GM12891 (cell line): ENCODE measurements around the gene IGF1R.

ENCODE experiments used
- PAX5 ChIP-seq: IDR thresholded peaks from 2 replicates; pipeline ENCODE4 v1.6.1; 2011; ENCODE audit warnings: low read length, moderate library complexity, mild to moderate bottlenecking; ENCODE audit not compliant: insufficient read depth, severe bottlenecking
- POLR2A ChIP-seq: IDR thresholded peaks from 2 replicates; pipeline ENCODE4 v1.6.1; 2011; ENCODE audit warnings: low read depth, low read length, control low read depth
- POLR2AphosphoS5 ChIP-seq: IDR thresholded peaks from 2 replicates; pipeline ENCODE4 v1.6.1; 2011; ENCODE audit warnings: low read depth, low read length, control low read depth
- POU2F2 ChIP-seq: IDR thresholded peaks from 2 replicates; pipeline ENCODE4 v1.6.1; 2011; ENCODE audit warnings: low read depth, mild to moderate bottlenecking, control low read depth, low read length, moderate library complexity
- SPI1 ChIP-seq: IDR thresholded peaks from 2 replicates; pipeline ENCODE4 v1.6.1; 2011; ENCODE audit warnings: low read depth, low read length, control low read depth
- TAF1 ChIP-seq: IDR thresholded peaks from 2 replicates; pipeline ENCODE4 v1.6.1; 2011; ENCODE audit warnings: low read depth, low read length, control low read depth

GRCh38 chr15:98894312-98894711, 246.0 kb downstream of the IGF1R start:
- TF ChIP-seq POLR2AphosphoS5 (no peak), POLR2A (no peak), PAX5 (no peak), TAF1 (no peak), POU2F2 (no peak), SPI1 (no peak)
